ENCODE data around the gene SLC2A4RG. TPM values are rescaled to one million over a fixed set of nuclear protein-coding genes. Genes with fewer than 3 reads are reported as not detected.
A peak's percentile ranks its signal among the peaks of the same experiment; 100 is the strongest.

Gene SLC2A4RG
- total RNA-seq, 2 donors from 2014 or later = 41.2 to 48.0 TPM

DNA sequence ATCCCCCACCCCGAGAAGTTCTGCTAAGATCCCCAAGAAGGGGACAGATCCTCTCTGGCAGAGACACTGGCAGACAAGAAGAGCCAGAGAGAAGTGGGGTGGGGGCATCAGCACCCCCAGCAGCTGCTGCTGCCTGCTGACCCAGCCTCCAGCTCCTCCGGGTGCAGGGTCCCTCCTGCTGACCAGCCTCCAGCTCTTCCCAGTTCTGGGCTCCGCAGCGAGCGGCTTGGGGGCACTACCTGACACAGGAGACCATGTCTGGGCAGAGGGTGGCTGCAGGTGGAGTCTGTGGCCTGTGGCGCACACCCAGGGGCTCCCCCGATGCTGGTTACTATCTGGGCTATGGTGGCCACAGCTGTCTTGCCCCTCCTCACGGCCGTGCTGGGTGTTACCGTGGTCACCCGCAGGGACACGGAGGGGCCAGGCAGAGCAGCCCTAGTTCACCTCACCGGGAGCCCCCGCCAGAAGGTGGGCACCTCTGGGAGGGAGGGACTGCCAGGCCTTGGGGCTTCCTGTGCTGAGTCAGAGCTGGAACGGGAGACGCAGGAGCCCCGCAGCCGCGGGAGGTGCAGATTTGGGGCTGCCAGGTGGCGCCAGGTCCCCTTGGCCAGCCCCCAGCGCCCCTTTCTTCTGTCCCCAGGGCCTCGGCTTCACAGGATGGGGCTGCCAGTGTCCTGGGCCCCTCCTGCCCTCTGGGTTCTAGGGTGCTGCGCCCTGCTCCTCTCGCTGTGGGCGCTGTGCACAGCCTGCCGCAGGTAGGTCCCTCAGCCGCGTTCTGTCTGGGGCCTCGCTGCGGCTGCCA, 2.5 kb upstream of the SLC2A4RG start:
- ATAC-seq (peak; percentile 18), DNase-seq (peak in 1 of 2 donors; percentile 50)
- intact Hi-C loops (cut with DNase I, micrococcal nuclease) = no loop called here

DNA sequence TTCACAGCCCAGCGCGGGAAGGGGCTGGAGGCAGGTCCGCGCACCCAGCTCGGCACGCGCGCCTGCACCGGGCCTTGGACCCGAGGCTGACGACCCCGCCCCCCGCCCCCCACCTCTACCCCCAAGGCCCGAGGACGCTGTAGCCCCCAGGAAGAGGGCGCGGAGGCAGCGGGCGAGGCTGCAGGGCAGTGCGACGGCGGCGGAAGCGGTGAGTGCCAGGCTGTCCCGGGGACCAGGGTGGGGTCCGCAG, 2.0 kb upstream of the SLC2A4RG start:
- intact Hi-C loops (cut with DNase I, micrococcal nuclease) = no loop called here
- no peak for DNase-seq
- ATAC-seq = no peak

DNA sequence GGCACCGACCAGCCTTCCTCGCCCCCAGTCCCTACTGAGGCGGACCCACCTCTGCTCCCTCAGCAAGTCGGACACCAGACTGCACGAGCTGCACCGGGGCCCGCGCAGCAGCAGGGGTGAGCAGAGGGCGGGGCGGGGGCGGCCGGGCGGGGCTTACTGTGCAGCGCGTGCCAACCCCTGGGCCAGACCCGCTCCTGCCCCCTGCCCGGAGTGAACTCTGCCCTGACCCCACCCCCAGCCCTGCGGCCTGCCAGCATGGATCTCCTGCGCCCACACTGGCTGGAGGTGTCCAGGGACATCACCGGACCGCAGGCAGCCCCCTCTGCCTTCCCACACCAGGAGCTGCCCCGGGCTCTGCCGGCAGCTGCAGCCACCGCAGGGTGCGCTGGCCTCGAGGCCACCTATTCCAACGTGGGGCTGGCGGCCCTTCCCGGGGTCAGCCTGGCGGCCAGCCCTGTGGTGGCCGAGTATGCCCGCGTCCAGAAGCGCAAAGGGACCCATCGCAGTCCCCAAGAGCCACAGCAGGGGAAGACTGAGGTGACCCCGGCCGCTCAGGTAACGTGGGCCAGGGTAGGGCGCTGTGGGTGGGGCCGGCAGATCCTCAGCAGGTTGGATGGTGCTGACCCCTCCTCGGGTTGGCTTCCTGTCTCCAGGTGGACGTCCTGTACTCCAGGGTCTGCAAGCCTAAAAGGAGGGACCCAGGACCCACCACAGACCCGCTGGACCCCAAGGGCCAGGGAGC, 1.5 kb upstream of the SLC2A4RG start:
- intact Hi-C loops (cut with DNase I, micrococcal nuclease) = no loop called here
- peak; percentile 60 to 62 for DNase-seq
- peak; percentile 21 for ATAC-seq

DNA sequence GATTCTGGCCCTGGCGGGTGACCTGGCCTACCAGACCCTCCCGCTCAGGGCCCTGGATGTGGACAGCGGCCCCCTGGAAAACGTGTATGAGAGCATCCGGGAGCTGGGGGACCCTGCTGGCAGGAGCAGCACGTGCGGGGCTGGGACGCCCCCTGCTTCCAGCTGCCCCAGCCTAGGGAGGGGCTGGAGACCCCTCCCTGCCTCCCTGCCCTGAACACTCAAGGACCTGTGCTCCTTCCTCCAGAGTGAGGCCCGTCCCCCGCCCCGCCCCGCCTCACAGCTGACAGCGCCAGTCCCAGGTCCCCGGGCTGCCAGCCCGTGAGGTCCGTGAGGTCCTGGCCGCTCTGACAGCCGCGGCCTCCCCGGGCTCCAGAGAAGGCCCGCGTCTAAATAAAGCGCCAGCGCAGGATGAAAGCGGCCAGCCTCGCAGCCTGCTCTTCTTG, 868 bp upstream of the SLC2A4RG start:
- intact Hi-C loops (cut with DNase I, micrococcal nuclease) = no loop called here
- ATAC-seq (peak; percentile 51), DNase-seq (peak; percentile 80 to 82)

DNA sequence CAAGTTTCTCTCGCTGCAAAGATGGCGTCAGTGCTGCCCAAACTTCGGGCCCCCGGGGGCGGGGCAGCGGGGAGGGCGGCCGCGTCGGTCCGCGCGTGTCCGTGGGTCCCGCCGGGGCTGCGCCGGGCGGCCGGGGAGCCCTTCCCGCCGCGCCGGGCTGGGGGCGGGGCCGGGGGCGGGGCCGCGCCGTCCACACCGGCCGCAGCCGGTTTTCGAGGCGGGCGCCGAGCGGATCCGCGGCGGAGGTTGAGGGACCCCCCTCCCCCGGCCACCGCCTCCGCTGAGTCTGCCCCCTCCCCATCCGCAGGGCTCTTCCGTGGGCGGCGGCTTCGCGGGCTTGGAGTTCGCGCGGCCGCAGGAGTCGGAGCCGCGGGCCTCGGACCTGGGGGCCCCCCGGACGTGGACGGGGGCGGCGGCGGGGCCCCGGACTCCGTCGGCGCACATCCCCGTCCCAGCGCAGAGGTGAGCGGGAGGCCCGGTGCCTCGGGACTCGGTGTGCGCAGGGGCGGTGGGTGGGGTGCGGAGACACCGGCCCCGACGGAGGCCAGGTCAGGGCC, 572 bp downstream of the SLC2A4RG start:
- ATAC-seq = peak; percentile 10
- intact Hi-C loops (cut with DNase I, micrococcal nuclease) = no loop called here
- peak in 1 of 2 donors; percentile 61 for DNase-seq

DNA sequence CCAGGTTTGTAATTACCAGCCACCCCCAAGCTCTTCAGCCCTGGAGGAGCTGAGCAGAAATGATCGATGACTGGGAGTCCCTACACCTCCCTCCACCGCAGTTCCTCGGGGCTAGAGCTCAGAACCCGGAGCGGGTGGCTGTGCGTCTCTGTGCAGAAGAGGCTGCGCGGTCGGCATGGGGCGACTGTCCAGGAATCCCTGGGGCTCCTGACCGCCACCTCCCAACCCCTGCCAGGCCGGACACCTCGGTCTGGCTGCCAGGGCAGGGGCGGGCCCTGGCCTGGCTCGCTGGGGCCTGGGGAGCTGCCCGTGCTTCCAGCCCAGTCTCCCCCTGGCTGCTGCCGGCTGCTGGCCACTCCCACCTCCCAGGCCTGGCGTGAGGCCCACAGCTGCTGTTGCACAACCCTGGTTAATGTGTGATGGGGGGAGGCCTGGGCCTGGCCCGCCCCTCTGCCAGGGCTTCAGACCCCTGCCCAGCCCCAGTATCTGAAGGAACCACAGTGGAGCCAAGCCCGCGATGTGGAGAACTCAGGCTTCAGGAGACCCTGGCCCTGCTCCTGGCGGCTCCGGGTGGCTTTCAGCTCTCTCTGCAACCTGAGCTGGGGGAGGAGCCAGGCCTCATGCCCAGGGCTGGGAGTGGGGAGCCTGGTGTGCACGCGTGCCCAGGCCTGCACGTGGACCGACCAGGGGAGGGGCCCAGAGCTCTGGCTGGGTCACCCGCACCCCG, 1.2 kb downstream of the SLC2A4RG start:
- peak; percentile 92 for DNase-seq
- intact Hi-C loops (cut with DNase I, micrococcal nuclease) = no loop called here
- peak; percentile 59 for ATAC-seq

DNA sequence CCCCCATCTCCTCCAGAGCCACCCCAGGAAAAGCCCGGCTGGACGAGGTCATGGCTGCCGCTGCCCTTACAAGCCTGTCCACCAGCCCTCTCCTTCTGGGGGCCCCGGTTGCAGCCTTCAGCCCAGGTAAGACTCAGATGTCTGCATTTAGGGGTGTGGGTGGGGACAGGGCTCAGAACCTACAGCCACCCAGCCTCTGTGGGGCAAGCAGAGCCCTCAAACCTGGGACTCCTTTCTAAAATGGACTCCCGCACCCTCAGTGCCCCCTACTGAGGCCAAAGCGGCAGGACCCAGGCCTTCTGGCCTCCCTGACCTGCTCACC, 1.7 kb downstream of the SLC2A4RG start:
- ATAC-seq = no peak
- intact Hi-C loops (cut with DNase I, micrococcal nuclease) = no loop called here
- no peak for DNase-seq

DNA sequence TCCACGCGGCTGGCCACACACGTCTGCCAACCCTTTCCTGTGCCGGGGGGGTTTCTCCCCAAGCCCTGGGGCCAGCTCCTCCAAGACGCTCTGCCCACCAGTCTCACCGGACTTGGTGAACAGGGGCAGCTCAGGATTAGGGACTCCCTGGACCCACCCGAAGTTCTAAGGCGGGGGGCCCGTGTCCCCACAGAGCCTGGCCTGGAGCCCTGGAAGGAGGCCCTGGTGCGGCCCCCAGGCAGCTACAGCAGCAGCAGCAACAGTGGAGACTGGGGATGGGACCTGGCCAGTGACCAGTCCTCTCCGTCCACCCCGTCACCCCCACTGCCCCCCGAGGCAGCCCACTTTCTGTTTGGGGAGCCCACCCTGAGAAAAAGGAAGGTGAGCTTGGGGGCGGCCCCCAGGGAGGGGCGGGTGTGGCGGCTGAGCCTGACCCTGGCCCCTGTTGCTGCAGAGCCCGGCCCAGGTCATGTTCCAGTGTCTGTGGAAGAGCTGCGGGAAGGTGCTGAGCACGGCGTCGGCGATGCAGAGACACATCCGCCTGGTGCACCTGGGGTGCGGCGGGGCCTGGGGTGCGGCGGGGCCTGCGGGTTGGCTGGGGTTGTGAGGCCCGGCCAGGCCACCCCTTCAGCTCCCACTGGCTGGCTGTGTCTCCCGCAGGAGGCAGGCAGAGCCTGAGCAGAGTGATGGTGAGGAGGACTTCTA, 2.3 kb downstream of the SLC2A4RG start:
- no peak for DNase-seq
- intact Hi-C loops (cut with DNase I, micrococcal nuclease) = no loop called here
- no peak for ATAC-seq

DNA sequence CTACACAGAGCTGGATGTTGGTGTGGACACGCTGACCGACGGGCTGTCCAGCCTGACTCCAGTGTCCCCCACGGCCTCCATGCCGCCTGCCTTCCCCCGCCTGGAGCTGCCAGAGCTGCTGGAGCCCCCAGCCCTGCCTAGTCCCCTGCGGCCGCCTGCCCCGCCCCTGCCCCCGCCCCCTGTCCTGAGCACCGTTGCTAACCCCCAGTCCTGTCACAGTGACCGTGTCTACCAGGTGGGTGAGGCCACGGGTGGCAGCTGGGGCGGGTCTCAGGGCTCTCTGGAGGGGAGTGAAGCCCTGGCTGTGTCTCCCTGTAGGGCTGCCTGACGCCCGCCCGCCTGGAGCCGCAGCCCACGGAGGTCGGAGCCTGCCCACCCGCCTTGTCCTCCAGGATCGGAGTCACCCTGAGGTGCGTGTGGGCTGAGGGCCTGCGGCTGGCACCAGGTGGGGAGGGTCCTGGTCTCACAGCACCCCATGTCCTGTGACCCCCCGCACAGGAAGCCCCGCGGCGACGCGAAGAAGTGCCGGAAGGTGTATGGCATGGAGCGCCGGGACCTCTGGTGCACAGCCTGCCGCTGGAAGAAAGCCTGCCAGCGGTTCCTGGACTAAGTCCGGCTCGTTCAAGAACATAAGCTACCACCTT, 2.9 kb downstream of the SLC2A4RG start:
- DNase-seq (no peak), ATAC-seq (no peak)
- intact Hi-C loops (cut with DNase I, micrococcal nuclease) = no loop called here

DNA sequence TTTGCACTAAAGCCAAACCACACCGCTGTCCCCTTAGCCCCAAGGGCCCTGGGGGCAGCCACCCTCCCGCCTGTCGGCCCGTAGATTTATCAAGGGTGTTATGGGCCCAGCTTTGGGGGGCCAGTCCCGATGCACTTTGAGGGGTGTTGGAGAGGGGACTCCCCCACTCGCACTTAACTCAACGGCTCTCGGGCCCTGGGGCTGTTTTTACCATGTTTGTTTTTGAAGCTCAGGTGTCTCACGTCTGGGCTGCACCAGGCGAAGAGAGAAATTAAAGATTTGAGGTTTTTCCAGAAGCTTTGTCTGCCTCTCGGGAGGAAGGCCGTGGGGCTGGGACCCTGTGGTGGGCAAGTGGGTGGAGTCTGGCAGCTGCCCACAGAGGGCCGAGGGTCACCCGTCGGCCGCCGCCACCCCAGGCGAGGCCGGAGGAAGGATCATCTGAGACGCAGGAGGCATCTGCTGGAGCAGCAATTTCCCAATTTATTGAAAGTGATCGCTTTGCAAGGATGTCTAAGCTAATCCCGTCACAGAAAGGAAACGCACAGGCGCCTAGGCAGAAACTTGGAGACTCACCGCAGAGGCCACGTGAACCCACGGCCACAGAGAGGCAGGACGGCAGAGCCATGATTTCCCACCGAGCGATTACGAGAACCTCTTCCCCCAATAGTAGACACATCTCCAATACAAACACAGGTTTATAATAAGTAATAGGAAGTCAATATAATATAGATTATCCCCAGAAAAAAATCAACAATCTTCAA, 3.8 kb downstream of the SLC2A4RG start:
- intact Hi-C loops (cut with DNase I, micrococcal nuclease) = no loop called here
- ATAC-seq (no peak), DNase-seq (no peak)

DNA sequence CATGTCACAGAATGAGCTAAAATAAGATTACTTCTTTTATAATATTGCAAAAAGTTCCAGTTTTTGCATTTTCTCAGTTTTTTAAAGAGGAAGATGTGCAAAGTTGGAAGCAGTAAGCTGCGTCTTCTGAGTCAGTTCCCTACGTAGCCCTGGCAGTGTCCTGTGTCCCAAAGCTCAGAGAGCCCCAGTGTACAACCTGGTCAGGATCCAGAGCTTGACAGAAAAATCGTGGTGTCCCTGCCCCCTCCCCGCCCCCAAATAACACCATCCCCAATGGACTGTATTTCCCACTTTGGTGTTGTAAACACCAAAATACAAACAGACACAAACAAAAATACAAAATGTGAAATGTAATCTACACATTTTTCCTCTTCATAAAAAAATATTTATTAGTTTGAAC, 4.6 kb downstream of the SLC2A4RG start:
- DNase-seq (no peak), ATAC-seq (no peak)
- intact Hi-C loops (cut with DNase I, micrococcal nuclease) = no loop called here

DNA sequence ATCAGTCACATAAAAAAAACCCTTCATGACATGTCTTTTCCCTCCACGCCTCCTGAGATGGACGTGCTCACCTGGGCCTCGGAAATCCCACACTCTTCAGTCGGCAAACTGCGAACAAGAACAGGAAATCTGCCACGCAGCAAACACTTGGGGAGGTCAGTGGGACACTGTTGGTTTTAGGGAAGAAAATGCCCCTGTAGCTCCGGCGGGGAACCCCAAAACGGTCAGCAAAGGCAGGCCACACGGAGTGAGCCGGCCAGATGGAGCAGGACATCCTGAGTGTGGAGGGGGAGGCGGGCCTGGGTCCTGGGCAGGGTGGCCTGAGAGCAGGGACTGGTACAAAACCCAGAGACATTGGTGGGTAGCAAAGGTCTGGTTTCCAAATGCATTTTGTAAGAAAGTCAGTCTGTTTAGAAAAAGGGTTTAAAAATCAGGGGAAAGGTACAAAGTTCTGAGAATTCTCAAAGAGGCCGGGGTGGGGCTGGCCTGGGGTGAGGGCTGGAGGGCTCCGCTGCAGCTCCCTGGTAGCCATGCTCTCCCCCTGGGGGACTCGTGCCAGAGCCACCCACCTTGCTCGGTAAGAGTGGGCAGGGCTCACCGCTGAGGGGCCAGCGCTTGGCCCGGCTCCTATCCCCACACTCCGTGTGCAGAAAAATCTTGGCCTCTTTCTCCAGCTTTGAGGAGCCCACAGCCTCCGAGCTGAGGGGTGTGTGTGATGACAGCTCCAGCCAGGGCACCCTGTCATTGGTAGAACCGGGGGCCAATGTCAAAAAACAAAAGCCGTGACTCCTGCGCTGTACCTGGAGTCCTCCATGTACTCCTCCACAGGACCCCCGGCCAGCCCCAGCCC, 5.2 kb downstream of the SLC2A4RG start:
- intact Hi-C loops (cut with DNase I, micrococcal nuclease) = no loop called here
- DNase-seq = no peak
- ATAC-seq = no peak

DNA sequence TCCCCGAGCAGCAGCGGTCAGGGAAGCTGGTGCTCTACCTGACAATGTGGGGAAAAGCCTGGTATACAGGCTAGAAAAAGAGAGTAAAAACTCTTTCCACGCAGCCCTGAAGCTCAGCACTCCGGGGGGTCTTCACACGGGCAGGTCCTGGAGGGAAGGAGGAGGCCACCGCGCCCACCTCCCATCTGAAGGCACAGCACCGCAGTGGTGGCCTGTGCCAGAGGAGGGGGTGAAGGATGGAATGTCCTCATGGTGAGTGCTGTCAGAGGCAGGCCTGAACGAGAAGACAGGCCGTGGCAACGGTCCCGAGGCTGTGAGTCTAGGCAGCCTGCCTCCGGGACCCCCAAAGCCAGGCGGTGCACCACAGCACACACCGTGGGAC, 5.8 kb downstream of the SLC2A4RG start:
- DNase-seq (no peak), ATAC-seq (no peak)
- intact Hi-C loops (cut with DNase I, micrococcal nuclease) = no loop called here

DNA sequence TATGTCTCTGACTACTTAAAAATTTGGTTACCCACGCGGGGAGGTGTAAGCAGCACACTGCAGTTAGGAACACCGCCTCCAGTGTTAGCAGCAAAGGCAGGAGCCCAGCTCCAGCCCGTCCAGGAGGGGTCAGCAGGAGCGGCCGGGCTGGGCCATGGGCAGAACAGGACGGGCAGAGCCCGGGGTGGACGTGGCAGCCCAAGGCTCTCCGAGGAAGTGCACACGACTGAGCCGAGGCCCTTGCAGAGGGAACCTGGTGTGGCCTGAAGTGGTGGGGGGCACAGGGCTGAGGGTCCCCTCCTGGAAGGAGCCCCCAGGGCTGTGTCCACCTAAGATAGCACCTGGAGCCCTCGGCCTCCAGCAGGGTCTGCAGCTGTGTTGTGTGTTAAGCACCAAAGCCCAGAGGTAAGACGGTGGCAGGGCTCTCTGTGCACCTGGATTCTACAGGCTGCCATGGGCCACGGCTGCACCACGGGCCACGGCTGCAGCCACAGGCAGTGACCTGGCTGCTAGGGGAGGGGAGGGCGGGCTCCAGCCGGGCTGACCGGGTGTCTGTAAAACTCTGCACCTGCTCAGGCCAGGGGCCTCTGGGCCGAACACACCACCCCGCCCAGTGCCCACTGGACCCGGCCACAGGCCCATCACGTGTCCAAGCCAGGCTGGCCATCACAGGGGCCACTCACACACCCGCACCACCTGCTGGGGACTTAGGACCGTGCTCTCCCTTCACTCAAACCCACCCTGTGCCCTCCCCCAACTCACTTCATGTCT, 6.6 kb downstream of the SLC2A4RG start:
- DNase-seq (no peak), ATAC-seq (no peak)
- intact Hi-C loops (cut with DNase I, micrococcal nuclease) = no loop called here

DNA sequence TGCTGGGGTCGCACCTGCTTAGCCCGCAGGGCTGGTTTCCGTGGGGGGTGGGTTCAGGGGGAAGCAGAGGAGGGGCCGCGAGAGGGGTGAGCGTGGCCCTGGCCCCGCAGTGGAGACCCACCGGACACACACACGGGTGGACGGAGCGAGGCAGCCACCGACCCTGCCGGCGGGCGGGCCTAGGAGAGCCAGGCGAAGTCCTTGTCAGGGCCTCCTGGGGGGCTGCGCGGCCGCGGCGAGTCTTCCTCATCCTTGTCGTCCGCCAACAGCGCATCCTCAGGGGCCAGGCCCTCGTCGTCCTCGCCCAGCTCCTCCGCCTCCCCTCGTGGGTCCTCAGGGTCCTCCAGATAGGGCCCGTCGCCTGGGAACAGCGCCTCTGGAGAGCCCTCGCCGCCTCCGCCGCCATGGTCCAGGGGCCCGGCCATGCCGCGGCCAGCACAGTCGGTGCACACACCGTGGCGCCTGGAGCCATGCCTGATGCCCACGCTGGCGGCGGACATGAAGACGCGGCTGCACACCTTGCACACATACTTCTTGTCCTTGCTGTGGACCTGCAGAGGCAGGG, 7.3 kb downstream of the SLC2A4RG start:
- DNase-seq = no peak
- intact Hi-C loops (cut with DNase I, micrococcal nuclease) = no loop called here
- no peak for ATAC-seq

DNA sequence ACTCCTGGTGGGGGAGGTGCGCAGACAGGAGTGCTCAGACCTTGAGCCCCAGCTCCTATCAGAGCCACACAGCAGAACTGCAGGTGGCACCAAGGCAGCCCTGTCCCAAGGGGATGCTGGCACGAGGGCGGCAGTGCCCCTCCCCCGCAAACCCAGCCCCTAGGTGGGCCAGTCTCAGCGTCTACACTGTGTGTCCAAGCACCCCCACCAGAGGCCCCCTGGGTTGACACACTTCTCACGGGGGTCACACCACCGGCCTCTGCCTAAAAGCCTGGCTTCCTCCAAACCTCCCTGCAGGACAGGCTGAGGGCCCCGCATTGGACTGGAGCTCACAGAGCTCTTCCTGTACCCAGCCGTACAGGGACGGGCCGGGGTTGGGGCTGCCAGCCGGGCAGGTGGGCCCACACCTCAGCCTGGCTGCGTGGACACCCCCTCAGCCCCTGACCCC, 8.1 kb downstream of the SLC2A4RG start:
- DNase-seq (no peak), ATAC-seq (no peak)
- intact Hi-C loops (cut with DNase I, micrococcal nuclease) = no loop called here

All from left colon (tissue), 2 donors.